AG10803 (cell line): Measurements from ENCODE around the gene CDS2.

Experiments used
- DNase-seq: peaks from one replicate; pipeline ENCODE4 v3.0.0; 2010; ENCODE audit warnings: low read depth
- H3K4me3 ChIP-seq: 2 replicates; pipeline ENCODE4 v1.5.1; 2011; ENCODE audit warnings: mild to moderate bottlenecking, low read length, control low read depth
- CTCF ChIP-seq: conservative IDR thresholded peaks from 2 replicates; pipeline ENCODE4 v1.5.1; 2011; ENCODE audit warnings: mild to moderate bottlenecking, low read length, control low read depth, inconsistent platforms

CDS2 gene

GRCh38 chr20:5171790-5172164 is 45.0 kb downstream of the CDS2 start:
- no peak for TF ChIP-seq CTCF
- H3K4me3 ChIP-seq = no peak overlapping the region
- DNase-seq = no peak

- TF ChIP-seq CTCF = no peak
- DNase-seq = no peak
- no peak overlapping the region for H3K4me3 ChIP-seq
Observed at GRCh38 chr20:5172167-5172601, 45.4 kb downstream of the CDS2 start.

- no peak for DNase-seq
- no peak for TF ChIP-seq CTCF
- H3K4me3 ChIP-seq = no peak overlapping the region
Observed at GRCh38 chr20:5172903-5173463, 46.2 kb downstream of the CDS2 start.

GRCh38 chr20:5173751-5174150 is 46.9 kb downstream of the CDS2 start:
- H3K4me3 ChIP-seq = no peak overlapping the region
- DNase-seq = no peak
- TF ChIP-seq CTCF = no peak

- no peak for DNase-seq
- TF ChIP-seq CTCF = no peak
- no peak overlapping the region for H3K4me3 ChIP-seq
Observed at GRCh38 chr20:5177071-5177470, 50.3 kb downstream of the CDS2 start.

- TF ChIP-seq CTCF = no peak
- no peak for DNase-seq
- no peak overlapping the region for H3K4me3 ChIP-seq
Observed at GRCh38 chr20:5178046-5178445, 51.2 kb downstream of the CDS2 start.

- H3K4me3 ChIP-seq = no peak overlapping the region
- DNase-seq = no peak
- TF ChIP-seq CTCF = no peak
Observed at GRCh38 chr20:5180421-5180820, 53.6 kb downstream of the CDS2 start.
